EH (cell line): ENCODE data around the gene GPR18.

Experiments used
- DNase-seq: peaks from one replicate; pipeline ENCODE4 v3.0.0-alpha.2; 2015; ENCODE audit warnings: low read depth

Gene GPR18, protein sequence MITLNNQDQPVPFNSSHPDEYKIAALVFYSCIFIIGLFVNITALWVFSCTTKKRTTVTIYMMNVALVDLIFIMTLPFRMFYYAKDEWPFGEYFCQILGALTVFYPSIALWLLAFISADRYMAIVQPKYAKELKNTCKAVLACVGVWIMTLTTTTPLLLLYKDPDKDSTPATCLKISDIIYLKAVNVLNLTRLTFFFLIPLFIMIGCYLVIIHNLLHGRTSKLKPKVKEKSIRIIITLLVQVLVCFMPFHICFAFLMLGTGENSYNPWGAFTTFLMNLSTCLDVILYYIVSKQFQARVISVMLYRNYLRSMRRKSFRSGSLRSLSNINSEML

GRCh38 chr13:99258210-99258860, at the start of gene GPR18:
Gene GPR18 (minus strand): TSS chr13:99258379. CDS start chr13:99255872, 2,507 bp downstream.
- DNase-seq: no peak

GRCh38 chr13:99307648-99308339, 49.6 kb upstream of the GPR18 start:
- DNase-seq: peak; percentile 82

DNA sequence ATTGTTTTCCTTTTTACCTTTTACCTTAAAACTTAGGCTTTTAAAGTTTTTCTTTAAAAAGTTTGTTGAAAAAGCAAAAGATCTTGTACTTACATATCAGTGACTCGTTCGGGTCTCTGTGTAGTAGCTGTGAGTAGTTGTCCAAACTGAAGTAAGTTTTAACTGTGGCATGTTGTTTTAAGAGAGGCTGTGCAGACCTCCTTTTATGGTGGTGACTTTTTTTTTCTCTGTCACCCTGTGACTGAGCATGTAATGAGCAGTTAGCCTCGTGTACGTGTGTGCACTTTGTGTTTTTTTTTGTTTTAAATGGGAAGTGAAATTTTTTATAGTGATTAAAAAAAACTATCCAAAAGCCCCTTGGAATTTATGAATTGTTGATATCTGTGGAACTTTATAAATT, 49.1 kb upstream of the GPR18 start, which contains the start of gene GPR183:
Gene GPR183 (minus strand): TSS at position 153 of the 400 bp plus-strand sequence. CDS start 11,254 bp downstream, outside the sequence.
- DNase-seq: peak; percentile 75

DNA sequence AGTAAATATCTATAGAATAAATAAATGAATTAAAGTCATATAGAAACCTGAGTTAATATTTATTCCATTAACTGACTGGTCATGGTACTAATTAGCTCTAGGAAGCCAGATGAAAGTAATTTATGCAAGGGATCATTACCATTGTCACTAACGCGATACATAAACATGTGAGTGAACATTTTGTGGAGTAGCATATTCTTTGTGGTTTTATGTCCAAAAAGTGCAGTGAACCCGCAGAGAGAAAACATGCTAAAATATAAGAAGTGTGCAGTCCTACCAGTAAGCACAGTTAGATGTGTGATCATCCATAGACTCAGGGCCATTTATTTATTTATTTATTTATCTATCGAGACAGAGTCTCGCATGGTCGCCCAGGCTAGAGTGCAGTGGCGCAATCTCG, 47.4 kb upstream of the GPR18 start:
- no peak for DNase-seq

DNA sequence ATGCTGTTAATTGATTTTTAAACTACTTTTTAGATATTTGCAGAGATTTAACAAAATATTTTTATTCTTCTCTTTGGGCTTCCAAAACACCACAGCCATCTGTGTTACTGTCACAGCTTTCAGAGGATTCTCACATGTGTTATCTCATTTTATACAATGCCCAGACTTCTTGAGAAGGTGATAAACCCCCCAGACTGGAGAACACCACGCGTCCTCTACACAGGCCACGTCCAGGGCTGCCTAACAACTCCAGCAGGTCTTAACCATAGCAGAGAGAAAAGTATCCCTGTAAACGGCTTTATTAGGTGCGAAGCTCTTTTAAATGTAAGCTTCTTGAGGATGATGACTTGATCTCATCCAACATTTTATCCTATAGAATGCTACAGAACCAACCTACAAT, 47.0 kb upstream of the GPR18 start:
- DNase-seq: no peak

GRCh38 chr13:99304541-99304940, 46.4 kb upstream of the GPR18 start:
- DNase-seq: no peak

DNA sequence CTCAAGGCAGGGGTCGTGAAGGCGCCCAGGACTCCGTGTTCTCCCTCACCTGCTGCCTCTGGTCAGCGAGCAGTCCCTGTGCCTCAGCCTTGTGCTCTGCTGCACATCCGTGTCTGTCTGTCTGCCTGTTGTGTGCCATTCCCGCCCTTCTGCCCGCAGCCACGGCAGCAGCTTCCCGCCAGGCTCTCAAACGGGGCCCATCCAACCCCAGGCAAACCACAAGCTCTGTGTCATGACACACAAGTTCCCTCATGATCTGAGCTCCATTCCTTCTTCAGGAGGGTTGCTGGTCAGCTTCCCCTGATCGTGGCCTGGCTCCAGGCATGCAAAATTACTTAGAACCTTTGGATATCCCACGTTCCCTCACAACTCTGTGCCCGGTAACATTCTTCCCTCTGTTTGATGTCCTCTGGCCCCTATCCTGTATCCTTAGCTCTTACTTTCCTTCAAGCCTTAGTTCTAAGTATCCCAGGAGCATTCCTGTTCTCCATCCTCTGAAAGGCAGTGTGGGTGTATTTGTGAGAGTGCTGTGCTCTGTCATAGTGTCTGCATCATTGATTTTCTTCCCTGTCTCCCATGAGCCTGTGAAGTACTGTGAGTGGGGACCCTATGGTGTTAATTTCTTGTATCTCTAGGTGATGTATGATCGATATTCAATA, 45.8 kb upstream of the GPR18 start:
- DNase-seq: no peak

DNA sequence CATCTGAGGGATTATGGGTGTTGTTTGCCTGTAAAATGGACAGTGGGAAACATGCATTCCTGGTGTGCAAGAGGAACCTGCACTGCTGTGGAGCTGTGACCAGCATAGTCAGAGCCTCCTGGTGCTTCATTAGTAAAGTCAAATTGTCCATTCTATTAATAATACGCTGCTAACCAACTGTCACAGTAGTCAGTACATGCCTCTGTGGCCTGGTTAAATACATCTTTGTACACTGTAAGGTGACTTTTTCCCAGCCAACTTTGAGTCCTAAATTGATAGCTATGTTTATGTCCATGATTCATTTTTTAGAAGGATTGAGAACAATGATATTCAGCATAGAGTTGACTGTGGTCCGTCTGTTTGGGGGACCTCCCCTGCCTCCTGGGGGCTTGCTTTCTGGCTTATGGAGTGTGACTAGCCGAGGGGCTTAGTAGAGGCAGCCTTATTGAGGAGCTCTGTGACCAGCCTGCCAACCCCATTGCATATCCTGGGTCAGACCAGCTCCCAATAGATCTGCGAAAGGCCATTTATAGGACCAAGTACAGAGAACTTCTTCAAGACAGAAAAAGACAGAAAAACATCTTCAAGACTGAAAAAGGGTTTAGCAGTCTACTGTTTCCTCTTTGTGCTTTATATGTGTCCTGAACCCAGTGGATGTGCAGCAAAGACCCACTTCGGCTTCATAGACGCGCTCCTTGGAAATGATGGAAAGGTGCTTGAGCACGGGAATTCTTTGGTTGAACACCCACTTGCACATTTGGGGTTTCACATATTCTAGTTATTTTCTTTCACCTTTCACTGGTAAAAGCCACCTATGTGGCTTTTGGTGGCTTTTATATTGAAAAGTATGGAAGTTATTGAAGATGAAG, 44.7 kb upstream of the GPR18 start:
- DNase-seq: no peak

DNA sequence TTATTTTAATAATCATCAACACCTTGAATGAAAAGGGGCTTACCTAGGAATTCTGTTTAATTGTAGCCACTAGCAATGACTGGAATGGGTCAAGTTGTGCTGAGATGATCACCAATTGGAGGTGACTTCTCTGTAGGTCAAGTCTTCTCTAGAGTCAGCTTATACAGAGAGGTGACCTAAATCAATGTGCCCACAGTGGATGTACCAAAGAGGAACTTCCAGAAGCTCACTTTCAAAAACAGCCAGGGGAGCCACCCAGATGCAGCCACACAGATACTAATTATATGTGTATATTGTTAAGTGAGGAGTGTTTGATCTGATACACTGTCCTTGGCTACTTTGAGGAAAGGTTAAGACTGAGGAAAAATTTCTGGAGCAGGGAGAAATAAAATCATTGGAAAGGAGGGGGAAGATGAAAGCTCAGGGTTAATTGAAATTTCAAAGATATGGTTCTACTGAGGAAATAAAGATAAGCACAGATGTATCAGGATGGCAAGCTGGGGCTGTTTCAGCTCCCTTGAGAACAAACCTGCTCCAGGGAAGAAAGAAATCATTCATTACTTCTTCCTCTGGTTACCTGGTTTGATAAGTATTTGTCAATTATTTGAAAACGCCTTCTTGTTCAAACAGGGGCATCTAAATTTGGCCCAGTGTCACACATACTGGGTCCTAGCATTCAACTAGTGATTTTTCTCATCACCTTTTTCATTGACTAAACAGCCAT, 43.9 kb upstream of the GPR18 start:
- no peak for DNase-seq

DNA sequence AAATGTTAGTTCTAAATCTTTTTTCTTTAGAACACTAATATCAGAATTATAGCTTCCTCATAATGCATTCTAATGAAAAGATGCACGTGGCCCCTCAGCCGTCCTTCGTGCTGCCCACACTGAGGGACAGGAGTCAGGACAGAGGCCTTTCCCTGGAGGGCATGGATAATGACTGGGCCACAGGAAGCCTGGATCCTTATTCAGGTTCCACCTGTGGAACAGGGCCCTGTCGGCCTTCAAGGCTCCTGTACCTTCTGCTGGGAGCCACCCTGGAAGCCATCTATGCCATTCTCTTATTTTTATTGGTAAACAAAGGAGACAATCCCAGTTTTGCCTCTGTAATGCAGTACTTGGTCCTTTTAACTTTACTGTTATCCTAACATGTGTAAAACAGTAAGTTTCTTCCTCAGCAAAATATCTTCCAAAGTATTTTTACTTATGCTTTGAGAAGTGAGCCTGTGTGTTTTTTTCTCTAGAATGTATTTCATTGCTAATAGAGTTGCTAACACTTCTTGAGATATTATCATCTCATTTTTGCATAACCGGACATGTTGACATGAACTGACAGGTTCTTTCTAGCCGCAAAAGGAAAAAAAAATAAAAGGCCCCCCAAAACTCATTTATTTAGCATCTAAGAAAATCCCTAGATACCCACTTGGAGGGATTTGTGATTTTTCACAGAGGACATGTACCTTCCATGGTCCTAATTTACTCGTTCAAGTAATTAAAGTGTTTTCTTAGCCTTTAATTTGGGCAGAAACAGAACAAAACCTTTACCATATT, 43.1 kb upstream of the GPR18 start:
- DNase-seq: no peak

GRCh38 chr13:99299920-99300341, 41.8 kb upstream of the GPR18 start:
- DNase-seq: no peak

DNA sequence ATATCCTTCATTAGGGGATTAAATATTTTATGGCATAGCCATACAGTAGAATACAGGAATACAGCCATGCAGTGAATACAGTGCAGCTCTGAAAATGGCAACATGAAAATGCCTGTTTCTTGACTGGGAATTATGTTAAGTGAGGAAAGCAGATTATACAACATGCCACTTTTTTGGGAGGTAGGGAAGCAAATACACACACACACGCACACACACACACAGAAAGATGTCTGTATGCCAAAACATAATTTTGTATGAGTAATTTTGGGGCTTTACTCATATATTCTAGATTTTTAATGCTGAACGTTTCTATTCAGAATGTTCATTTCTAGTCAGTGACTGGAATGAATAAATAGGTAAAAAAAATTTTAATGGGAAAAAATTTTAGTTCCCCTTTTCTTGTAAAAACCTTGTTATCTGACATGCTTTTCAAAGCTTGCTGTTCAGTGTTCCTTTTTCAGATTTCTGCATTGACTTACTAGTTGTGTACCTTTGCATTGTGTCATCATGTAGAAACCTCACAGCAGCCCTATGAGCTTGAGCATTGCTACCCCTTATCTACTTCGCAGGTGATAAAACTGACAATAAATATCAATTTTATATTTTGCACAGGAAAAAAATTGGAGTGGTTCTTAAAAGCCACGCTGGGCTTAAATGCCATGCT, 41.2 kb upstream of the GPR18 start:
- DNase-seq: no peak

DNA sequence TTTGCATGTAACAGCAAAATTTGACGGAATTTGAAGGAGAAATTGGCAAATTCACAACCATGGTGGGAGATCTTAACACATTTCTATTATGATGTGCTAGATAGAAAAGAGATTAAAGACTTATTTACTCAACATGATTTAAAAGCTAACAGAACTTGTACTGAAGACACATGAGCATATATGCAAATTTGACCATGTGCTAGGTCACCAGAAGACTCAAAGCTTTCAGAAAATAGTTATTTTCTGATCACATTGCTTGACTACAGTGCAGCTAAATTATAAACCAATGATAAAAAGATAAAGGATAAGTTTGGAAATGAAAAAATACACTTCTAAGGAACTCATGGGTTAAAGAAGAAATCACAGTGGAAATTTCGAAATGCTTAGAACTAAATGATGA, 39.9 kb upstream of the GPR18 start:
- DNase-seq: no peak

- DNase-seq: peak; percentile 20
Observed at GRCh38 chr13:99297331-99297730, 39.2 kb upstream of the GPR18 start.

GRCh38 chr13:99296398-99296797, 38.2 kb upstream of the GPR18 start:
- no peak for DNase-seq

- DNase-seq: no peak
Observed at GRCh38 chr13:99295488-99296252, 37.5 kb upstream of the GPR18 start.

DNA sequence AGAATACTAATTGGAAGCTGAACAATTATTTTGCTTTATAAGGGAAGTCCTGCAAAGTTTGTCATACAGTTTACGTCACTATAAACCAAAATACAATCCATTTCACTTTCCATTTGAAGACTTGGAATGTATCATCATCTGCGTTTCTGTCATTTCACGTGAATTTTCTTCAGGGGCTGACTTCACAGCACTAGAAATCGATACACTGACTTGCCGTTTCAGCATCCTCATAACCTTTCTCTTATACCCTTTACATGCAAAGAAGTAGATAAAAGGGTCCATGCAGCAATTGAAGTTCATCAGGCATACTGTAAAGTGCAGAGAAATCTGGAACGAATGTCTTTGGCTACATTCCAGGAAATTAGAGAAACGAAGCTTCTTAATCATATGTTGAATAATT, 36.8 kb upstream of the GPR18 start:
- DNase-seq: no peak

DNA sequence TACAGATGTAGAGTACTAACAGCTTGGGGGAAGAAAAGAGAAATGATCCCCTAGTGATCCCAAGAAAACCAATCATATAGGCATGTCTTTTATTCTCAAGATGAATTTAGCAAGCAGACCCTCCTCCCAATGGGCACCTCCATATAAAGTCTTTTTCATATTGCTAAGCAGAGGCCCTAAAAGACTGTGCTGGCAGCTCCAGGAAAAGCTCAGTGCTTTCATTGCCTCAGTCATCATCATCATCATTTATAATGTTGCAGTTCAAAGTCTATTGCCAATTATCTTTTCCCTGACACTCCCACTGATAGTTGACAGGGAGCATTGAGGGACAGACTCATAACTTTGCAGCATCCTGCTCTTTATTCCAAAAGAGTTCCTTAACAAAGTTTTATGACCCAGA, 36.0 kb upstream of the GPR18 start:
- DNase-seq: no peak

GRCh38 chr13:99293178-99293577, 35.0 kb upstream of the GPR18 start:
- DNase-seq: no peak
